ENCODE measurements around the gene TMEM14B. TPM values are rescaled to one million over a fixed set of nuclear protein-coding genes. Genes with fewer than 3 reads are reported as not detected.

TMEM14B gene
- total and polyA plus RNA-seq, 2 donors (not counting 3 experiments of a cell fraction or from before 2014, with no cell fraction given): 58.2 to 73.1 TPM

GRCh38 chr6:10756085-10756484, 8.5 kb downstream of the TMEM14B start:
- H3K9ac ChIP-seq (replicated peaks; ENCODE audit: extremely low read depth, insufficient read depth, low read length): no peak overlapping the region
- H3K27me3 ChIP-seq (ENCODE audit: control insufficient read depth in 2 of 2, insufficient read depth in 2 of 2, low read length in 2 of 2): no peaks in the 10 kb centered on the region
- no peak for FAIRE-seq
- peaks cover 15% of the 10 kb centered on the region for H3K4me1 ChIP-seq (ENCODE audit: control insufficient read depth, extremely low read depth, insufficient read depth, low read length)
- no peak for TF ChIP-seq EZH2 (IDR thresholded peaks at IDR 0.05; ENCODE audit: borderline replicate concordance, low read depth, low read length, severe bottlenecking)
- TF ChIP-seq FOS (IDR thresholded peaks at IDR 0.05; ENCODE audit: borderline replicate concordance, insufficient read depth, low read length): no peak
- TF ChIP-seq MAX (IDR thresholded peaks at IDR 0.05; ENCODE audit: insufficient read depth, insufficient read length): no peak
- no peak for TF ChIP-seq POLR2AphosphoS5 (IDR thresholded peaks at IDR 0.05; ENCODE audit: insufficient read depth, low read depth, low read length)
- TF ChIP-seq GATA2 (IDR thresholded peaks at IDR 0.05; ENCODE audit: insufficient read depth, insufficient read length, low read depth, low read length): no peak
- no peak for TF ChIP-seq CTCF (IDR thresholded peaks at IDR 0.05; ENCODE audit: extremely low read depth in 1 of 2, insufficient read depth in 1 of 2, low read depth in 1 of 2, low read length in 2 of 2)
- TF ChIP-seq POLR2A (IDR thresholded peaks at IDR 0.05; ENCODE audit: low read depth, low read length): no peak
- no peak for TF ChIP-seq MYC (IDR thresholded peaks at IDR 0.05; ENCODE audit: low read depth, low read length)
- TF ChIP-seq JUN (IDR thresholded peaks at IDR 0.05; ENCODE audit: borderline replicate concordance, insufficient read depth, insufficient read length, low read depth): no peak
- no peak for DNase-seq (ENCODE audit: low read depth, low spot score)
- H4K20me1 ChIP-seq (replicated peaks; ENCODE audit: control insufficient read depth, extremely low read depth, insufficient read depth, low read length): no peaks in the 10 kb centered on the region
- H3K79me2 ChIP-seq (ENCODE audit: control insufficient read depth, insufficient read depth, low read length): peaks cover 10% of the 10 kb centered on the region
- no peak overlapping the region for H3K27ac ChIP-seq (ENCODE audit: insufficient read depth, low read depth, low read length)
- BruUV-seq (replicated peaks): no TSS peak
- dilution Hi-C loops (cut with MboI; ENCODE audit: extremely low pct_ligation_motif_present, low sequenced_read_pairs) (no loop called here), intact Hi-C loops (cut with micrococcal nuclease) (no loop called here)
- CTCF ChIA-PET: no interaction called here
- no peaks in the 10 kb centered on the region for H3K36me3 ChIP-seq (ENCODE audit: control insufficient read depth in 2 of 2, extremely low read depth in 1 of 2, insufficient read depth in 2 of 2, low read length in 2 of 2)
- no peaks in the 10 kb centered on the region for H3K9me3 ChIP-seq (replicated peaks; ENCODE audit: control insufficient read depth, insufficient read depth, low read length)
- H3K4me3 ChIP-seq (replicated peaks in 1 of 3; ENCODE audit: insufficient read depth in 1 of 3, low read depth in 1 of 3, low read length in 3 of 3): no peak overlapping the region
- no peak overlapping the region for H2AFZ ChIP-seq (ENCODE audit: low read depth, low read length)
- no peaks in the 10 kb centered on the region for H3K9me1 ChIP-seq (replicated peaks; ENCODE audit: control insufficient read depth, extremely low read depth, insufficient read depth, low read length)
- no peak overlapping the region for H3K4me2 ChIP-seq (ENCODE audit: insufficient read depth, low read length)
- POLR2A ChIA-PET: no interaction called here
